HEK293 (cell line): ENCODE measurements around the gene CDC42EP2.

Experiments used
- HIC1 ChIP-seq: fragments of 450-650 bp; formaldehyde crosslinking; IDR thresholded peaks from 2 replicates; pipeline ENCODE4 v1.5.1; 2016; ENCODE audit warnings: missing biosample characterization, missing genetic modification characterization
- PRDM1 ChIP-seq: fragments of 450-650 bp; formaldehyde crosslinking; IDR thresholded peaks from 2 replicates; pipeline ENCODE4; 2016; ENCODE audit warnings: missing biosample characterization, missing genetic modification characterization
- PRDM6 ChIP-seq: fragments of 450-650 bp; formaldehyde crosslinking; IDR thresholded peaks from 2 replicates; pipeline ENCODE4 v1.5.1; 2017; ENCODE audit warnings: missing biosample characterization, missing genetic modification characterization
- REST ChIP-seq: fragments of 450-650 bp; formaldehyde crosslinking; IDR thresholded peaks from 2 replicates; pipeline ENCODE4 v1.5.1; 2016; ENCODE audit warnings: missing biosample characterization, missing genetic modification characterization
- SP2 ChIP-seq: fragments of 450-650 bp; formaldehyde crosslinking; IDR thresholded peaks from 2 replicates; pipeline ENCODE4 v1.5.1; 2016; ENCODE audit warnings: missing biosample characterization, missing genetic modification characterization
- ZBTB11 ChIP-seq: fragments of 450-650 bp; formaldehyde crosslinking; conservative IDR thresholded peaks from 2 replicates; pipeline ENCODE4 v1.5.1; 2016; ENCODE audit warnings: low read depth, missing biosample characterization, missing genetic modification characterization
- ZBTB17 ChIP-seq: fragments of 450-650 bp; formaldehyde crosslinking; IDR thresholded peaks from 2 replicates; pipeline ENCODE4 v1.5.1; 2016; ENCODE audit warnings: missing biosample characterization, missing genetic modification characterization
- ZNF132 ChIP-seq: fragments of 450-650 bp; formaldehyde crosslinking; IDR thresholded peaks from 2 replicates; pipeline ENCODE4 v1.5.1; 2017; ENCODE audit warnings: missing biosample characterization, missing genetic modification characterization, borderline replicate concordance
- ZNF146 ChIP-seq: fragments of 450-650 bp; formaldehyde crosslinking; IDR thresholded peaks from 2 replicates; pipeline ENCODE4 v1.5.1; 2016; ENCODE audit warnings: missing biosample characterization, missing genetic modification characterization
- ZNF169 ChIP-seq: fragments of 450-650 bp; formaldehyde crosslinking; IDR thresholded peaks from 2 replicates; pipeline ENCODE4 v1.5.1; 2016; ENCODE audit warnings: missing biosample characterization, missing genetic modification characterization
- ZNF2 ChIP-seq: fragments of 450-650 bp; formaldehyde crosslinking; IDR thresholded peaks from 2 replicates; pipeline ENCODE4 v1.5.1; 2016; ENCODE audit warnings: missing biosample characterization, missing genetic modification characterization
- ZNF23 ChIP-seq: fragments of 450-650 bp; formaldehyde crosslinking; IDR thresholded peaks from 2 replicates; pipeline ENCODE4 v1.5.1; 2016; ENCODE audit warnings: missing biosample characterization, missing genetic modification characterization, borderline replicate concordance
- ZNF280D ChIP-seq: fragments of 450-650 bp; formaldehyde crosslinking; IDR thresholded peaks from 2 replicates; pipeline ENCODE4 v1.5.1; 2016; ENCODE audit warnings: missing biosample characterization, missing genetic modification characterization
- ZNF350 ChIP-seq: fragments of 450-650 bp; formaldehyde crosslinking; IDR thresholded peaks from 2 replicates; pipeline ENCODE4 v1.5.0; 2017; ENCODE audit warnings: missing biosample characterization, mild to moderate bottlenecking, missing genetic modification characterization
- ZNF391 ChIP-seq: fragments of 450-650 bp; formaldehyde crosslinking; IDR thresholded peaks from 2 replicates; pipeline ENCODE4 v1.5.1; 2016; ENCODE audit warnings: low read depth, missing biosample characterization, missing genetic modification characterization, borderline replicate concordance
- ZNF398 ChIP-seq: fragments of 450-650 bp; formaldehyde crosslinking; IDR thresholded peaks from 2 replicates; pipeline ENCODE4 v1.5.1; 2017; ENCODE audit warnings: missing biosample characterization, missing genetic modification characterization
- ZNF48 ChIP-seq: fragments of 450-650 bp; formaldehyde crosslinking; IDR thresholded peaks from 2 replicates; pipeline ENCODE4 v1.5.1; 2016; ENCODE audit warnings: missing biosample characterization, missing genetic modification characterization
- ZNF585B ChIP-seq: fragments of 450-650 bp; formaldehyde crosslinking; IDR thresholded peaks from 2 replicates; pipeline ENCODE4 v1.5.1; 2016; ENCODE audit warnings: missing biosample characterization, missing genetic modification characterization
- ZNF600 ChIP-seq: fragments of 450-650 bp; formaldehyde crosslinking; IDR thresholded peaks from 2 replicates; pipeline ENCODE4 v1.5.1; 2016; ENCODE audit warnings: missing biosample characterization, missing genetic modification characterization
- ZNF621 ChIP-seq: fragments of 450-650 bp; formaldehyde crosslinking; IDR thresholded peaks from 2 replicates; pipeline ENCODE4 v1.5.1; 2017; ENCODE audit warnings: missing biosample characterization, missing genetic modification characterization
- ZNF626 ChIP-seq: fragments of 450-650 bp; sonication (Bioruptor Pico); formaldehyde crosslinking; IDR thresholded peaks from 2 replicates; pipeline ENCODE4 v1.5.1; 2018; ENCODE audit warnings: missing biosample characterization, missing genetic modification characterization, inconsistent platforms
- ZNF707 ChIP-seq: fragments of 450-650 bp; formaldehyde crosslinking; IDR thresholded peaks from 2 replicates; pipeline ENCODE4 v1.5.1; 2016; ENCODE audit warnings: missing biosample characterization, missing genetic modification characterization
- ZNF768 ChIP-seq: fragments of 450-650 bp; formaldehyde crosslinking; IDR thresholded peaks from 2 replicates; pipeline ENCODE4 v1.5.1; 2018; ENCODE audit warnings: missing biosample characterization, mild to moderate bottlenecking, missing genetic modification characterization
- ZNF776 ChIP-seq: fragments of 450-650 bp; formaldehyde crosslinking; IDR thresholded peaks from 2 replicates; pipeline ENCODE4 v1.5.0; 2017; ENCODE audit warnings: missing biosample characterization, missing genetic modification characterization, borderline replicate concordance

The CDC42EP2 gene

GRCh38 chr11:65315204-65315865 is 669 bp downstream of the CDC42EP2 start (continued):
- TF ChIP-seq ZNF280D (tag by site-specific recombination) = no peak
- no peak; the same call in 1 of the 2 replicates for TF ChIP-seq REST (tag by site-specific recombination)
- TF ChIP-seq ZNF707 (tag by site-specific recombination) = no peak
- no peak for TF ChIP-seq ZNF768 (tag by site-specific recombination)
- no peak for TF ChIP-seq HIC1
- no peak for TF ChIP-seq ZNF48 (tag by site-specific recombination)
- peak; percentile 28; the same call in 1 of the 2 replicates for TF ChIP-seq ZNF600
- TF ChIP-seq ZNF776 (tag by site-specific recombination) = no peak
- no peak for TF ChIP-seq ZNF585B (tag by site-specific recombination)
- TF ChIP-seq ZNF2 (tag by site-specific recombination) = no peak
- TF ChIP-seq ZNF621 = no peak
- no peak for TF ChIP-seq PRDM1 (tag by site-specific recombination)
- no peak for TF ChIP-seq ZNF132
- TF ChIP-seq ZBTB11 (tag by site-specific recombination) = peak; percentile 51
- no peak for TF ChIP-seq SP2 (tag by site-specific recombination)
- no peak for TF ChIP-seq ZNF350 (tag by site-specific recombination)
- no peak for TF ChIP-seq ZNF23 (tag by site-specific recombination)
- TF ChIP-seq ZNF146 (tag by site-specific recombination) = no peak
- no peak for TF ChIP-seq ZNF398 (tag by site-specific recombination)
- no peak for TF ChIP-seq ZNF626 (tag by site-specific recombination)
- TF ChIP-seq ZBTB17 = no peak; the same call in 1 of the 2 replicates
- no peak for TF ChIP-seq PRDM6
- no peak for TF ChIP-seq ZNF169
- TF ChIP-seq ZNF391 = no peak
